Occipital lobe (tissue), 2 donors: ENCODE results near the gene ST3GAL2. TPM values are rescaled to one million over a fixed set of nuclear protein-coding genes. Genes with fewer than 3 reads are reported as not detected.
A peak's percentile ranks its signal among the peaks of the same experiment; 100 is the strongest.
"Not testable (repeated sequence)": the region's sequence is repeated elsewhere in the genome, so short reads cannot be mapped to it uniquely, and the experiment has no call there.

Experiments
- DNase-seq: peaks from one replicate; lab custom pipeline; 2025; lab: John Stamatoyannopoulos, UW
- total RNA-seq: library from RNA; depleted of rRNA; stranded (reverse); fragments of >200 nt; gene quantifications from one replicate; pipeline ENCODE4 v1.2.3, GENCODE V29; 2014

ST3GAL2 gene
- total RNA-seq, 1 donor from 2014 or later, result 35.2 TPM

- no peak for DNase-seq
These were observed 30.1 kb upstream of the ST3GAL2 start for GRCh38 chr16:70468776-70469525.

GRCh38 chr16:70467608-70468007, 28.7 kb upstream of the ST3GAL2 start:
- no peak for DNase-seq

GRCh38 chr16:70467113-70467512, 28.2 kb upstream of the ST3GAL2 start:
- no peak for DNase-seq

GRCh38 chr16:70466805-70467076, 27.8 kb upstream of the ST3GAL2 start:
- no peak for DNase-seq

- DNase-seq, result no peak
These were observed 27.3 kb upstream of the ST3GAL2 start for GRCh38 chr16:70465999-70466804.

GRCh38 chr16:70463235-70463634, 24.3 kb upstream of the ST3GAL2 start:
- no peak for DNase-seq

- DNase-seq, result no peak
These were observed 21.9 kb upstream of the ST3GAL2 start for GRCh38 chr16:70460737-70461261.

- DNase-seq, result no peak
These were observed 18.7 kb upstream of the ST3GAL2 start for GRCh38 chr16:70457446-70458166.

- DNase-seq, result no peak
These were observed 17.0 kb upstream of the ST3GAL2 start for GRCh38 chr16:70455910-70456309.

GRCh38 chr16:70454222-70455034, 15.5 kb upstream of the ST3GAL2 start, which contains the start of gene FCSK:
Gene FCSK (plus strand): TSS chr16:70454595. CDS start chr16:70463191, 8,596 bp downstream.
- peak; percentile 48 for DNase-seq

GRCh38 chr16:70453892-70454221, 15.0 kb upstream of the ST3GAL2 start:
- no peak for DNase-seq

GRCh38 chr16:70453117-70453891, 14.4 kb upstream of the ST3GAL2 start:
- DNase-seq, result no peak

- not testable (repeated sequence) for DNase-seq
These were observed 12.1 kb upstream of the ST3GAL2 start for GRCh38 chr16:70451004-70451340.

- DNase-seq, result not testable (repeated sequence)
These were observed 11.5 kb upstream of the ST3GAL2 start for GRCh38 chr16:70450142-70451003.

- no peak for DNase-seq
These were observed 9.2 kb upstream of the ST3GAL2 start for GRCh38 chr16:70448075-70448474.

- no peak for DNase-seq
These were observed 5.6 kb upstream of the ST3GAL2 start for GRCh38 chr16:70444249-70445063.

GRCh38 chr16:70442344-70442743, 3.4 kb upstream of the ST3GAL2 start:
- DNase-seq, result no peak

GRCh38 chr16:70441406-70441990, 2.6 kb upstream of the ST3GAL2 start:
- no peak for DNase-seq
